ENCODE measurements around the gene ARHGEF33. TPM values are rescaled to one million over a fixed set of nuclear protein-coding genes. Genes with fewer than 3 reads are reported as not detected.

Gene ARHGEF33
- total and polyA plus RNA-seq, 2 of the 13 experiments (the other 11 are each of a cell fraction or from before 2014, with no cell fraction given), result 0.04 TPM; not detected in 1

DNA sequence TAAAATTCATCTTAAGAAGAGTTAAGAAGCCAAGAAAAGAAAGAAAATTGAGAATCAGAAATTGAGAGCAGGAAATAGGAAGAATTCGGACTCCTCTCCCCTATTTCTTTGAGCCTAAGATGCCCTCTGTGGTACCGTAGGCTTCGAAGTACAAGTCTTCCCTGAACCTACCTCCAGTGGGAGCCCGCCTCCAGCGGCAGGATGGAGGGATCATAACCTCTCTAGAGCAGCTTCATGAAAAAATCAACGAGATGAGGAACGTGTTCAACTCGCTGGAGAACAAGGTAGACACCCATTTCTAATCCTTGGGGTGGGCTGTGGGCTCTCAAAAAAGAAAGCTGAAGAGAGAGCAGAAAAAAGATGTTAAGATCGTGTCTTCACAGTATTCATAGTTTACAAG lies 36.3 kb downstream of the ARHGEF33 start (continued):
- TF ChIP-seq DRAP1 (CRISPR knock-in tag; IDR thresholded peaks at IDR 0.05) (peak; percentile 22; the same call in 1 of the 2 replicates), ZFP1 (CRISPR knock-in tag; IDR thresholded peaks at IDR 0.05) (no peak), ISX (CRISPR knock-in tag; conservative IDR thresholded peaks at IDR 0.05) (no peak), HMG20A (CRISPR knock-in tag; IDR thresholded peaks at IDR 0.05; ENCODE audit: borderline replicate concordance) (no peak), ATM (IDR thresholded peaks at IDR 0.05; ENCODE audit: borderline replicate concordance) (no peak), ZNF788 (CRISPR knock-in tag; IDR thresholded peaks at IDR 0.05; ENCODE audit: borderline replicate concordance) (no peak), PREB (CRISPR knock-in tag; IDR thresholded peaks at IDR 0.05) (no peak), ZNF331 (CRISPR knock-in tag; IDR thresholded peaks at IDR 0.05) (no peak), REST (IDR thresholded peaks at IDR 0.05; ENCODE audit: borderline replicate concordance in 1 of 2, low read depth in 1 of 2, low read length in 2 of 2) (no peak), RBM39 (IDR thresholded peaks at IDR 0.05; ENCODE audit: low read depth, low read length, poor library complexity, severe bottlenecking) (no peak), SOX5 (CRISPR knock-in tag; IDR thresholded peaks at IDR 0.05; ENCODE audit: borderline replicate concordance) (0 out of 2 replicates have a peak, but pooled peaks have one; percentile 26), ZZZ3 (CRISPR knock-in tag; IDR thresholded peaks at IDR 0.05; ENCODE audit: borderline replicate concordance) (no peak), SIN3B (IDR thresholded peaks at IDR 0.05; ENCODE audit: low read length) (no peak), ZBTB8A (CRISPR knock-in tag; IDR thresholded peaks at IDR 0.05; ENCODE audit: borderline replicate concordance, low read depth) (no peak), ZNF572 (CRISPR knock-in tag; IDR thresholded peaks at IDR 0.05) (no peak), WIZ (CRISPR knock-in tag; IDR thresholded peaks at IDR 0.05) (no peak)
- TF ChIP-seq, protein P1, sequence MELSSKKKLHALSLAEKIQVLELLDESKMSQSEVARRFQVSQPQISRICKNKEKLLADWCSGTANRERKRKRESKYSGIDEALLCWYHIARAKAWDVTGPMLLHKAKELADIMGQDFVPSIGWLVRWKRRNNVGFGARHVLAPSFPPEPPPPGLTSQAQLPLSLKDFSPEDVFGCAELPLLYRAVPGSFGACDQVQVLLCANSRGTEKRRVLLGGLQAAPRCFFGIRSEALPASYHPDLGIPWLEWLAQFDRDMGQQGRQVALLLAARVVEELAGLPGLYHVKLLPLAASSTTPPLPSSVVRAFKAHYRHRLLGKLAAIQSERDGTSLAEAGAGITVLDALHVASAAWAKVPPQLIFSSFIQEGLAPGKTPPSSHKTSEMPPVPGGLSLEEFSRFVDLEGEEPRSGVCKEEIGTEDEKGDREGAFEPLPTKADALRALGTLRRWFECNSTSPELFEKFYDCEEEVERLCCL (CRISPR knock-in tag; IDR thresholded peaks at IDR 0.05; ENCODE audit: borderline replicate concordance), result no peak
- TF ChIP-seq, protein P2, sequence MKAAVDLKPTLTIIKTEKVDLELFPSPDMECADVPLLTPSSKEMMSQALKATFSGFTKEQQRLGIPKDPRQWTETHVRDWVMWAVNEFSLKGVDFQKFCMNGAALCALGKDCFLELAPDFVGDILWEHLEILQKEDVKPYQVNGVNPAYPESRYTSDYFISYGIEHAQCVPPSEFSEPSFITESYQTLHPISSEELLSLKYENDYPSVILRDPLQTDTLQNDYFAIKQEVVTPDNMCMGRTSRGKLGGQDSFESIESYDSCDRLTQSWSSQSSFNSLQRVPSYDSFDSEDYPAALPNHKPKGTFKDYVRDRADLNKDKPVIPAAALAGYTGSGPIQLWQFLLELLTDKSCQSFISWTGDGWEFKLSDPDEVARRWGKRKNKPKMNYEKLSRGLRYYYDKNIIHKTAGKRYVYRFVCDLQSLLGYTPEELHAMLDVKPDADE (CRISPR knock-in tag; IDR thresholded peaks at IDR 0.05), result no peak
- TF ChIP-seq, protein P3, sequence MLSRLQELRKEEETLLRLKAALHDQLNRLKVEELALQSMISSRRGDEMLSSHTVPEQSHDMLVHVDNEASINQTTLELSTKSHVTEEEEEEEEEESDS (CRISPR knock-in tag; IDR thresholded peaks at IDR 0.05; ENCODE audit: borderline replicate concordance), result no peak
- TF ChIP-seq, protein P4, sequence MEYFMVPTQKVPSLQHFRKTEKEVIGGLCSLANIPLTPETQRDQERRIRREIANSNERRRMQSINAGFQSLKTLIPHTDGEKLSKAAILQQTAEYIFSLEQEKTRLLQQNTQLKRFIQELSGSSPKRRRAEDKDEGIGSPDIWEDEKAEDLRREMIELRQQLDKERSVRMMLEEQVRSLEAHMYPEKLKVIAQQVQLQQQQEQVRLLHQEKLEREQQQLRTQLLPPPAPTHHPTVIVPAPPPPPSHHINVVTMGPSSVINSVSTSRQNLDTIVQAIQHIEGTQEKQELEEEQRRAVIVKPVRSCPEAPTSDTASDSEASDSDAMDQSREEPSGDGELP (IDR thresholded peaks at IDR 0.05; ENCODE audit: borderline replicate concordance, low read depth), result no peak
- TF ChIP-seq, protein P5, sequence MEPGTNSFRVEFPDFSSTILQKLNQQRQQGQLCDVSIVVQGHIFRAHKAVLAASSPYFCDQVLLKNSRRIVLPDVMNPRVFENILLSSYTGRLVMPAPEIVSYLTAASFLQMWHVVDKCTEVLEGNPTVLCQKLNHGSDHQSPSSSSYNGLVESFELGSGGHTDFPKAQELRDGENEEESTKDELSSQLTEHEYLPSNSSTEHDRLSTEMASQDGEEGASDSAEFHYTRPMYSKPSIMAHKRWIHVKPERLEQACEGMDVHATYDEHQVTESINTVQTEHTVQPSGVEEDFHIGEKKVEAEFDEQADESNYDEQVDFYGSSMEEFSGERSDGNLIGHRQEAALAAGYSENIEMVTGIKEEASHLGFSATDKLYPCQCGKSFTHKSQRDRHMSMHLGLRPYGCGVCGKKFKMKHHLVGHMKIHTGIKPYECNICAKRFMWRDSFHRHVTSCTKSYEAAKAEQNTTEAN (CRISPR knock-in tag; conservative IDR thresholded peaks at IDR 0.05), result no peak
